ENCODE data around the gene ENTHD1.

Gene ENTHD1

GRCh38 chr22:39733191-39733590 lies 160.4 kb downstream of the ENTHD1 start:
- DNase-seq (ENCODE audit: low read depth in 3 of 3) = no peak

DNA sequence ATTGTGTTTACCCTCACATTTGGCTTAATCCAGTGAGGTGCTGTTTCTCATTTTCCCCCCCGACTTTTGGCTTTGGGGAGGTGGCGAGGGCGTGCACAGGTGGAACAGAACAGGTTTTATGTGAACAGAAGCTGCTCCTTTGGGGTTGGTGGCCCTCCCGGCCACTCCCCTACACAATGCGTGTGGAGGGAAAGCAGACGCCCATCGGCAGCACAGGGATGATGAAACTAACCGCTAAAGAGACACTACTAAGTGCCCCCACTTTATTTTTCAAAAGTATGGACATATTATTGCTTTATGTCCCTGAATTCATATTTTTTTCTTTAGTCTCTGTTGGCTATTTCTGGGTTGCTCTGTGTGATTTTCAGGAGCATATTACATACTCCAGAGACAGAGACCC lies 160.9 kb downstream of the ENTHD1 start:
- DNase-seq (ENCODE audit: low read depth in 3 of 3) = no peak

- no peak for DNase-seq (ENCODE audit: low read depth in 3 of 3)
Observed at GRCh38 chr22:39731881-39732555, 161.5 kb downstream of the ENTHD1 start.

DNA sequence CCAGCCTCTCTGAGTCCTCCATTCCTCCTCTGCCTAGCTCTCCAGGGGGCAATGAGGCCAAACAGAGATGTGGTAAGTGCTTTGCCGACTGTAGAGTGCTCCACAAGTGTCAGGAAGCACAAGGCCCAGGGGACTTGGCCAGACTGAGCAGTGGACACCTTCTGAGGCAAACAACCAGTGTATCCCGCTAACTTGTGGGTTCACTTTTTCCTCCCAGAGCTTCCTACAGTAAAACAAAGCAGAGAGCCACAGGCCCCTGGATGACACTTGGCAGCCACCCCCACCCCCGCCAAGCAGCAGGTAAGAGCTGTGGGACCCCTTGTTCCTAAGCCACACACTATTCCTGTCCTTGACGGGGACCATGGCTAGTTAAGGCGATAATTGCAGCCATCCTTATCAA lies 162.1 kb downstream of the ENTHD1 start:
- no peak for DNase-seq (ENCODE audit: low read depth in 3 of 3)

- DNase-seq (ENCODE audit: low read depth in 3 of 3) = no peak
Observed at GRCh38 chr22:39729141-39729934, 164.2 kb downstream of the ENTHD1 start.

GRCh38 chr22:39728236-39728860 lies 165.2 kb downstream of the ENTHD1 start:
- DNase-seq (ENCODE audit: low read depth in 3 of 3) = no peak

GRCh38 chr22:39727541-39727940 lies 166.0 kb downstream of the ENTHD1 start:
- DNase-seq (ENCODE audit: low read depth in 3 of 3) = no peak

- no peak for DNase-seq (ENCODE audit: low read depth in 3 of 3)
Observed at GRCh38 chr22:39725351-39726035, 168.1 kb downstream of the ENTHD1 start.

GRCh38 chr22:39724857-39725256 lies 168.7 kb downstream of the ENTHD1 start:
- DNase-seq (ENCODE audit: low read depth in 3 of 3) = no peak

DNA sequence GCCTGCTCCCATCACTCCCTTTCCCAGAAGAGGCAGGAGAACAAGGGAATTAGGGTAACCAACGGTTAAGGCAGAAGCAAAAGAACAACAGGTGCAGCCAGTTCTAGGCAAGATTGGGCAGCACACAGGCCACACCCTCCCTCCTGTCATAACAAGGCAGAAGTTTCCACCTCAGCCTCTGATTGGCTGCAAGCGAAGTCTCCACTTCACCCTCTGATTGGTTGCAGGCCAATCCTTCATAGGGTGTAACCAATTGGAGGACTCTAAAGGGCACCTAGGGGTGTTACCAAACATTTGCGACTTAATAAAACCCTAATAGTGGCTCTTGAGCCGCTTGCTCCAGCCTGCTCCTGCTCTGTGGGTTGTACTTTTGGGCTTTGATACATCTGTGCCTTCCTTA lies 169.2 kb downstream of the ENTHD1 start:
- no peak for DNase-seq (ENCODE audit: low read depth in 3 of 3)

DNA sequence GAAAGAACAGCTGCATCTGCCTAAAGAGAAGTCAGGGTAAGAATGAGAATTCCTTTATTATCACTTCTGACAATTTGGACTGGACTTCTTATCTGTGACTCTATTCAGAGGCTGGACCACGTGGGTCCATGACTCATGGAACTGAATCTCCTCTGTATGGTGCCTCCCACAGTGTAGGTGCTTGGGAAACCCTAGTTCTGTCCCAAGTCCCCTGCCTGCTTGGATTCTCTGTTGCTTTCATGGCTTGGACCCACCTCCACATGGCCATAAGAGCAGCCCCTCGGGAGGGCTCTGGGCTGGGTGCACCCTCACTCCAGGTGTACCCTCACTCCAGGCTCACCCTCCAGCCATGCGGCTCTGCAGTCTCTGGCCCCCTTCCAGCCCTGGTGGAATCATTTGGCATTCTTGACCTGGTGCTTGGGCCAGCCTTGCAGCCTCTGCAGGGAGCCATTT lies 169.6 kb downstream of the ENTHD1 start:
- DNase-seq (ENCODE audit: low read depth in 3 of 3) = no peak

DNA sequence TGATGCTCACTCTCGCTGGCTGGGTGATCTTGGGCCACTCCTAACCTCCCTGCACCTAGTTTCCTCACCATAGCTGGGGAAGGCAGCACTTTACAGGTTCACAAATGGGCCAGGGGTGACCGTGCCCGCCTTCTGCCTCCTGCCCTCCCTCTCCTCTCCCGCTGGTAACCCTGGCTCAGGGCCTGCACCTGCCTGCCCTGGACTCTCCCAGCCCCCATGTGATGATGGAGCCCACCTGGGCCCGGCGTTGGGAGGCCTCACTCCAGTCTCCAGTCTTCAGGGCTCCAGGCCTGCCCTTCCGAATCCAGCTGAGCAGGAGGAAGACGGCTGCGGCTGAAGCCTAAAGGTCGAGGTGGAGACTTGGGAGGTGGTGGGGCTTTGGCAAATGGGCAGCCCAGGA lies 170.1 kb downstream of the ENTHD1 start:
- no peak for DNase-seq (ENCODE audit: low read depth in 3 of 3)

DNA sequence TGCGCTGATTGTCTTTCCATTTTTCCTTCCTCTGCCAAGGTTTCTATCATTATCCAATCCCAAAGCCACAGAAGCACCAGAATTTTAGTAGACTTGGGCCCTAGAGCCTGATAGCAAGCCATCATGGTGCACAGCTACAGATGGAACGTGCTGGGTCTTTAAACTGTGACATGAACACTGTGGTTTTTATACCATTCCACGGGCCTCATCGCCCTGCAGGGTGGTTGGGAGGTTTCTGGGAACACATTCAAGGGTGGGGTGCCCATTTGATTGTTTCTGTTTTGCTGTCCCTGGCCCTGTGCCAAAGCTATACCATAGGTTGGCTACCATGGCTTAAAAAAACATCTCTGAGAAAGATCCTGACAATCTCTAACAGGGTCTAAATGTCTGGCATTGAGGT lies 171.1 kb downstream of the ENTHD1 start:
- DNase-seq (ENCODE audit: low read depth in 3 of 3) = no peak

GRCh38 chr22:39722032-39722325 lies 171.6 kb downstream of the ENTHD1 start:
- DNase-seq (ENCODE audit: low read depth in 3 of 3) = no peak

DNA sequence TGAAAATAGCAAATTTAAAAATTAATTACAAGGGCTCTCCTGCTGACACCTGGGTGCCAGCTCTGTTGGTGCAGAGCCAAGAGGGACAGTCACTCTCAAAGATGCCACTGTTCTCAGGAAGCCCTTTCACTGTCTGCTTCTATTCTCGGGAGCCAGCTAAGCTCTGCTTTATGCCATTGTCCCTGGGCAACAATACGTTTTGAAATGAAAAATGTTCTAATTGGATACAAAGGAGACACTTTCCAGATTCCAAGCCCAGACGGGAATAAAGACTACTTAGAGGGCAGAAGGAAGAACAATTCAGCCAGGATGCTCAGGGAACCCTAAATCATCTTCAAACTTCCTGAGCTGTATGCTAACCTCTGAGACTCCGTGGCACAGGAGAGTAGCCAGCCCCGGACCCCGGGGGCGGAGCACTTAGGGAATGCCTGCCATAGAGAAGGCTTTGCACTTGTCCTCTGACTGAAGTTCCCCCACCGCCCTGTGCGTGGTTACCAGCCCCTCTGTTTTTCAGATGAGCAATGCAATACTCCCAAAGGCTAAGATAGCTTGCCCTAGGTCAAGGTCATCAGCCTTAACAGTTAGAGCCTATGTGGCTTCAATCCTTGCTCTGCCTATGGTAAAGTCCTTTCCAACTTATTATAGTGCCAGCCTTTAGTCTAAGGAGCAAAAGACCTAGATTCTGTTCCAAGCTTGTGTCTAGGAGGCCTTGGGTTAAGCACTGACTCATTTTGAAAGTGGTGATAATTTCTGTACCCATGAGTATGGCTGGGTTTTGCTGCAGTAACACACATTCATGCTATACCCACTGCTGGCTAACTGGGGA lies 172.1 kb downstream of the ENTHD1 start:
- DNase-seq (ENCODE audit: low read depth in 3 of 3) = no peak

- no peak for DNase-seq (ENCODE audit: low read depth in 3 of 3)
Observed at GRCh38 chr22:39719559-39720450, 173.8 kb downstream of the ENTHD1 start.

- DNase-seq (ENCODE audit: low read depth in 3 of 3) = no peak
Observed at GRCh38 chr22:39718921-39719475, 174.6 kb downstream of the ENTHD1 start.

GRCh38 chr22:39718206-39718605 lies 175.4 kb downstream of the ENTHD1 start:
- no peak for DNase-seq (ENCODE audit: low read depth in 3 of 3)

DNA sequence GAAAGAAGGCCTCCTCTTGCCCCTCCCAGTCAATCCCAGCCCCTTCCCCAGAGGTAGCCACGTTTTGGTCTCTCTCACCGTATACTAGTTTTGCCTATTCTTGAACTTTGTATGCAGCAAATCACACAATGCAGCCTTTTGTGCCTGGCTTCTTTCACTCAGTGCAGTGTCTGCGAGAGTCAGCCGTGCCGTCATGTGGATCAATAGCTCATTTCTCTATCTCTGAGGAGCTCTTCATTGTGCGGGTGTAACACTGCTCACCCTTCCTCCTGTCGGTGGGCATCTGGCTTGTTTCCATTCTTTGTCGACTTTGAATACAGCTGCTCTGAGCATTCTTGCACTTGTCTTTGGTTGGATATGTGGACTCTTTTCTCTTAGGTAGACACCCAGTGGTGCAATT lies 176.5 kb downstream of the ENTHD1 start:
- no peak for DNase-seq (ENCODE audit: low read depth in 3 of 3)

DNA sequence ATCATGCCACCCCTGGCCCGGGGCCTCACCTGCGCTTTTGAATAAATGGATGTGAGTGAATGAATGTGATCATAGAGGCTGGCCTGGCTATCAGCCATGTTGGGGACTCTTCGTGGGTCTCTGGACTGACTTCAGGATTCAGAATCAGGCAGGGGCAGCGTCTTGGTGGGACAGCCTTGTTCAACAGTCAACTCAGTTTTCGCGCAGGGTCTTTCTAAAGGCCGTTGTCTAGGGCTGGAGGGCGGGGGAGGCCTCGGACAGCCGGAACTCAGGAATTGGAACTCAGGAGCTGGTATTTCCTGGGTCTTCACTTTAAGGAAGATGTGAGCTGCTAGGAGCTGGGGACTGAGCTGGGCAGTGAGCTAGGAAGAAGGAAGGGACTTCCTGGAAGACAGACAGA lies 177.0 kb downstream of the ENTHD1 start:
- no peak for DNase-seq (ENCODE audit: low read depth in 3 of 3)

Data from stimulated activated CD4-positive, alpha-beta T cell treated with anti-CD3 and anti-CD28 coated beads, TNF-alpha, amount 100 ng/mL, for 24 hours (primary cell).